ENCODE measurements around the gene ALDH5A1.

ALDH5A1 gene

DNA sequence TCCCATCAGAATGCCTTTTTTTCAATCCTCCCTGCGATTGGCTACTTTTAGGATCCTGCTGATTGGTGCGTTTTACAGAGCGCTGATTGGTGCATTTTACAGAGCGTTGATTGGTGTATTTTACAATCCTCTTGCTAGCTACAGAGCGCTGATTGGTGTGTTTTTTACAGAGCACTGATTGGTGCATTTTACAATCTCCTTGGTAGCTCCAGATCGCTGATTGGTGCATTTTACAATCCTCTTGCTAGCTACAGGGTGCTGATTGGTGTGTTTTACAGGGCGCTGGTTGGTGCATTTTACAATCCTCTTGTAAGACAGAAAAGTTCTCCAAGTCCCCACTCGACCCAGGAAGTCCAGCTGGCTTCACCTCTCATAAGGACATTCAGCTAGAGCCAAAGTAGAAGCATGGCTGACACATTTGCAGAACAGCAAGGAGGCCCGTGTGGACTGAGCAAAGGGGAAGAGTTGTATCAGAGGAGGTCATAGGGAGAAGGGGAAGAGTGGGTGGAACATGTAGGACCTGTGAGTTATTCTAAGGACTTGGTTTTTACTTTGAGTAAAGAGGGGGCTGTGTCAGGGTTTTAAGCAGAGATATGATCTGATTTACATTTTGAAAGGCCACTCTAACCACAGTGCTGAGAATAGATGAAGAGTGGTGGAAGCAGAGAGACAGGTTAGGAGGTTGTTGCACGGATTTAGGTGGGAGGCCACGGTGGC is 2.6 kb downstream of the ALDH5A1 start:
- TF ChIP-seq GATA2 (IDR thresholded peaks at IDR 0.05; ENCODE audit: low read depth, low read length) (no peak), GATA3 (IDR thresholded peaks at IDR 0.05; ENCODE audit: low read depth, low read length) (no peak)

- TF ChIP-seq GATA2 (IDR thresholded peaks at IDR 0.05; ENCODE audit: low read depth, low read length) (no peak), GATA3 (IDR thresholded peaks at IDR 0.05; ENCODE audit: low read depth, low read length) (no peak)
Observed at GRCh38 chr6:24500683-24501082, 5.9 kb downstream of the ALDH5A1 start.

GRCh38 chr6:24501374-24501773 is 6.6 kb downstream of the ALDH5A1 start:
- TF ChIP-seq GATA3 (IDR thresholded peaks at IDR 0.05; ENCODE audit: low read depth, low read length) (no peak), GATA2 (IDR thresholded peaks at IDR 0.05; ENCODE audit: low read depth, low read length) (no peak)

DNA sequence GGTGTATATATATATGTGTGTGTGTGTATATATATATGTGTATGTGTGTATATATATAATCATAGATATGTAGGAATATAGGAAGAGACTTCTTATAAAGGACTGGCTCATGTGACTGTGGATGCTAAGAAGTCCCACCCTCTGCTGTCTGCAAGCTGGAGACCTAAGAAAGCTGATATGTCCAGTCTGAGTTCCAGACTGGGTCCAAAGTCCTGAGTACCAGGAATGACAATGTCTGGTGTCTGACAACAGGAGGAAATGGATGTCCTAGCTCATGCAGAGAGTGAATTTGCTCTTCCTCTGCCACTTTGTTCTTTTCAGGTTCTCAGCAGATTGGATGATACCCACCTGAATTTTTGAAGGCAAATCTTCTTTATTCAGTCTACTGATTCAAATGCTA is 7.1 kb downstream of the ALDH5A1 start:
- TF ChIP-seq GATA3 (IDR thresholded peaks at IDR 0.05; ENCODE audit: low read depth, low read length) = no peak
- no peak for TF ChIP-seq GATA2 (IDR thresholded peaks at IDR 0.05; ENCODE audit: low read depth, low read length)

GRCh38 chr6:24504287-24504648 is 9.5 kb downstream of the ALDH5A1 start:
- TF ChIP-seq GATA2 (IDR thresholded peaks at IDR 0.05; ENCODE audit: low read depth, low read length) (no peak), GATA3 (IDR thresholded peaks at IDR 0.05; ENCODE audit: low read depth, low read length) (no peak)

- TF ChIP-seq GATA3 (IDR thresholded peaks at IDR 0.05; ENCODE audit: low read depth, low read length) (0 out of 2 replicates have a peak, but pooled peaks have one; percentile 31), GATA2 (IDR thresholded peaks at IDR 0.05; ENCODE audit: low read depth, low read length) (no peak)
Observed at GRCh38 chr6:24504649-24505586, 10.1 kb downstream of the ALDH5A1 start.

GRCh38 chr6:24506814-24507520 is 12.2 kb downstream of the ALDH5A1 start:
- TF ChIP-seq GATA3 (IDR thresholded peaks at IDR 0.05; ENCODE audit: low read depth, low read length) (no peak), GATA2 (IDR thresholded peaks at IDR 0.05; ENCODE audit: low read depth, low read length) (no peak)

DNA sequence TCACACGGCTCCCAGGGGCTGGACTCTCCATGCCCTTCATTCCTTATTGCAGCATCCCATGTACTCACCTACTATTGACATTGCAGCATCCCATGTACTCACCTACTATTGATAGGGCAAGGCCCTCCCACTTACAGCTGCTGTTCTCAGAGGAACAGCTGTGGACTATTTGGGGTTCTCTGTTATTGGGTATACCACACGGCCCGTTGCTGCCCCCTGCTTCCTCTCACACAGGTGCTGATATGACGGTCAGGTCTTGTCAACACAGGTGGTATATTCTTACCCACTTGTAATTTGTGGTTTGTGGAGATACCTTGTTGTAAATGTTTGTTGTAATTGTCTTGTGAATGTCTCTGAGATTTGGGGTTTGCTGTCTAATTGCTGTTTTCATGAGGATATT is 18.8 kb downstream of the ALDH5A1 start:
- TF ChIP-seq GATA3 (IDR thresholded peaks at IDR 0.05; ENCODE audit: low read depth, low read length) = no peak
- no peak for TF ChIP-seq GATA2 (IDR thresholded peaks at IDR 0.05; ENCODE audit: low read depth, low read length)

- TF ChIP-seq GATA2 (IDR thresholded peaks at IDR 0.05; ENCODE audit: low read depth, low read length) (no peak), GATA3 (IDR thresholded peaks at IDR 0.05; ENCODE audit: low read depth, low read length) (no peak)
Observed at GRCh38 chr6:24517659-24518543, 23.1 kb downstream of the ALDH5A1 start.

DNA sequence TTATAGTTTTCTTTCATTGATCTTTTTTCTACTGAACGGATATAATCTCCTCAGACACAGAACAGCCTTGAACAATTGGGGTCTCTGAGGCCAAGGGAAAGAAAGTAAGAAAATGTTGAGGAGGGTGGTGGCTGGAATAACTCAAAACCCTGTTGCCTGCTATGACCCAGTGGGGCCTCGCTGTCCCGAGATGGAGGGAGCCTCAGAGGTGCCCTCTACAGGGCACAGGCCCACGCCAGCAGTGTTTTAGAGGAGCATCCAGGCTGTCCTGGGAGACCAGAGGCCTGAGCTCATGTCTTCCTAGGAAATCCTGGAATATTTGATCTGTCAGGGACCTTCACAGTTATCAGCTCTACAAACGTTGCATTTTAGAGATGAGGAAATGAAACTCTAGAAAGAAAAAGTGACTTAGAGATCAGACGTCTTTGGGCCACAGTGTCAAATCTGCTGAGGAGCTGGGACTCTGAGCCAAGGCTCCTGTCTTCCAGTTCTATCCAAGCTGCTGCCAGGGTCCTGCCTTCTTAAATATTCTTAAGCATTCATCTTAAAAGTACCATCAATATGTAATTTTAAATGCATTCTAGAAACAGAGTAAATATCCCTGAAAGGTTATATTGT is 26.3 kb downstream of the ALDH5A1 start:
- TF ChIP-seq GATA3 (IDR thresholded peaks at IDR 0.05; ENCODE audit: low read depth, low read length) (no peak), GATA2 (IDR thresholded peaks at IDR 0.05; ENCODE audit: low read depth, low read length) (no peak)

- TF ChIP-seq GATA2 (IDR thresholded peaks at IDR 0.05; ENCODE audit: low read depth, low read length) = no peak
- TF ChIP-seq GATA3 (IDR thresholded peaks at IDR 0.05; ENCODE audit: low read depth, low read length) = no peak
Observed at GRCh38 chr6:24522228-24523176, 27.7 kb downstream of the ALDH5A1 start.

- TF ChIP-seq GATA3 (IDR thresholded peaks at IDR 0.05; ENCODE audit: low read depth, low read length) = no peak
- no peak for TF ChIP-seq GATA2 (IDR thresholded peaks at IDR 0.05; ENCODE audit: low read depth, low read length)
Observed at GRCh38 chr6:24524329-24524728, 29.6 kb downstream of the ALDH5A1 start.

All from SH-SY5Y (cell line).